Kidney (tissue), 14 donors: ENCODE data around the gene SCFD2. TPM values are rescaled to one million over a fixed set of nuclear protein-coding genes. Genes with fewer than 3 reads are reported as not detected.

ENCODE experiments used
- DNase-seq, 5 donors: peaks; one replicate each; pipeline ENCODE4 v3.0.0-alpha.2; 2013 to 2020
- FAIRE-seq: peaks from 2 replicates; lab custom pipeline; 2012; peaks lifted over from hg19 to GRCh38; lab: Jason Lieb, UNC
- H3K27ac ChIP-seq, 2 donors: one replicate each; pipeline ENCODE4 v1.7.0; 2013; ENCODE audit warnings: low read depth in 2 of 2, low read length in 2 of 2, inconsistent platforms in 1 of 2
- H3K27me3 ChIP-seq: one replicate; pipeline ENCODE4 v1.7.1; 2013; ENCODE audit warnings: low read length, inconsistent platforms; ENCODE audit not compliant: control insufficient read depth, insufficient read depth
- H3K36me3 ChIP-seq, 3 donors: one replicate each; pipeline versions ENCODE4 v1.7.0 to v1.7.1; 2013; ENCODE audit warnings: low read length in 3 of 3, control low read depth in 1 of 3, inconsistent platforms in 1 of 3; ENCODE audit not compliant: insufficient read depth in 3 of 3, control insufficient read depth in 2 of 3
- H3K4me1 ChIP-seq, 3 donors: one replicate each; pipeline versions ENCODE4 v1.7.0 to v1.7.1; 2013; ENCODE audit warnings: low read length in 3 of 3, inconsistent platforms in 1 of 3, low read depth in 1 of 3; ENCODE audit not compliant: control insufficient read depth in 2 of 3, insufficient read depth in 2 of 3
- H3K4me3 ChIP-seq, 3 donors: one replicate each; pipeline versions ENCODE4 v1.7.0 to v1.8.1; 2013; ENCODE audit warnings: low read length in 3 of 3, control low read depth in 1 of 3, inconsistent platforms in 1 of 3
- H3K9ac ChIP-seq, 3 donors: one replicate each; pipeline versions ENCODE4 v1.7.0 to v1.7.1; 2013; ENCODE audit warnings: low read length in 3 of 3, control low read depth in 1 of 3, inconsistent platforms in 1 of 3
- H3K9me3 ChIP-seq, 3 donors: one replicate each; pipeline versions ENCODE4 v1.7.0 to v1.7.1; 2013; ENCODE audit warnings: low read length in 3 of 3, control low read depth in 1 of 3, inconsistent platforms in 1 of 3; ENCODE audit not compliant: control insufficient read depth in 2 of 3, insufficient read depth in 1 of 3
- CTCF ChIP-seq: IDR thresholded peaks from 3 replicates; pipeline ENCODE4 v1.5.1; 2012; ENCODE audit warnings: mild to moderate bottlenecking, moderate library complexity, borderline replicate concordance; ENCODE audit not compliant: insufficient read depth; ENCODE audit errors: extremely low read depth
- intact Hi-C: fragments of 100-400 bp; cut with DNase I; formaldehyde crosslinking; loops from one replicate; pipeline ENCODE4 v1.11.1; 2022
- polyA plus RNA-seq: library from polyadenylated mRNA; stranded (reverse); fragments of 350-450 nt; fragmentation: Illumina TruSeq; extraction: RNeasy Lipid Tissue Mini Kit (QIAGEN cat#74804); gene quantifications from one replicate; pipeline ENCODE4 v1.2.3, GENCODE V29; 2014; ENCODE audit warnings: low read depth, low replicate concordance; ENCODE audit not compliant: insufficient read depth
- total RNA-seq: library from RNA; stranded (reverse); fragmentation: NEBNext Ultra II Directional; extraction: Animal tissue kit (Norgen Biotek cat#: 25700); gene quantifications from one replicate; pipeline ENCODE4 v1.2.1, GENCODE V29; 2021
- donor health status: control.
- donor health status: control.
- donor health status: control.
- donor health status: control.
- donor health status: control.
- donor health status: DM: yes; HTN: yes; CAD: no.
- donor health status: Normal renal cell carcinoma (clear cell type).

Gene SCFD2
- total and polyA plus RNA-seq, 2 donors from 2014 or later: 6.1 to 20.8 TPM

GRCh38 chr4:52843351-52843750 is 522.5 kb downstream of the SCFD2 start:
- H3K9me3 ChIP-seq: no peaks in the 10 kb centered on the region
- H3K27ac ChIP-seq: no peak overlapping the region
- H3K27me3 ChIP-seq: no peaks in the 10 kb centered on the region
- intact Hi-C loops: no loop called here
- no peak overlapping the region for H3K4me3 ChIP-seq
- H3K36me3 ChIP-seq: no peaks in the 10 kb centered on the region
- DNase-seq (no peak), FAIRE-seq (no peak)
- no peak for TF ChIP-seq CTCF
- peaks cover 3 to 18% (median 8%) of the 10 kb centered on the region in 3 donors for H3K4me1 ChIP-seq
- H3K9ac ChIP-seq: no peak overlapping the region

- intact Hi-C loops: no loop called here
- FAIRE-seq: no peak
- Histone ChIP-seq H3K36me3 (no peaks in the 10 kb centered on the region), H3K9me3 (no peaks in the 10 kb centered on the region), H3K27ac (no peak overlapping the region), H3K4me1 (peaks cover 3 to 16% (median 10%) of the 10 kb centered on the region in 3 donors), H3K27me3 (no peaks in the 10 kb centered on the region), H3K9ac (no peak overlapping the region), H3K4me3 (no peak overlapping the region)
- peak in 1 of 5 donors; percentile 51 for DNase-seq
- TF ChIP-seq CTCF: no peak
Observed at GRCh38 chr4:52842792-52843191, 523.1 kb downstream of the SCFD2 start.

DNA sequence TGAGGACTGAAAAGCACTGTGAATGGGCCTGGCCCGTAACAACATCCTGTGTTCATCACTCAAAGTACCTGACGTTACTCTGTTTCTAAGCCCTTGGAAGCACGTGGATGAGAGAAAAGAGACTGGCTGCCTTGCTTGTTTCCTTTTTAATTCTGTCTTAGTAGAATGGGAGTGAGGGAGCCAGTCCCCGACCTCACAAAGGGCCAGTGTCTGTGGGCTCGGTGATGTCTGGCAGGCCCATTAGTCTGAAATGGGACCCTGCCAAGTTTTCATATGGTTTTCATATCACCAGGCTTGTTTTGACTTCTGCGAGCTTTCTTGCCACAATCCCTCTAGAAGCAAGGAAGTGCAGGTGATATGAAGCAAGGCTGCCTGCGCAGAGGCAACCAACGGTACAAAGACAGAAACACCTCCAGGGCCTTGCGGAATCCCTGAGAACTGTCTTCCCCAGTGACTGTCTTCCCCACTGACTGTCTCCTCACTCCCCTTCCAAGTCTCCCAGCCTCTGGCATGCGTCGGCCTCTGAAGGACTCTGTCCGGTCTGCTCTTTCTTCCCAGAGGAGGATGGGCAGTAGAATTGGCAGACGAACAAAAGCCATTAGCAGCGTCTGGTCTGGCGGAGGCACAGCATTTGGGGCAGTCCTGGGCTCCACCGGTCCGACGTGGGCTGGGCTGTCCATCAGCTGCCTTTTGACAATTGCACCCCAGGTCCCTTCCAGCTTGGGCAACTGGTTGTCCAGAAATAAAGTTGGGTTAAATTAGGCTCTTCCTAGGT is 524.0 kb downstream of the SCFD2 start:
- no peak overlapping the region for H3K27ac ChIP-seq
- no peak for FAIRE-seq
- intact Hi-C loops: no loop called here

More for the DNA sequence above, 524.0 kb downstream of the SCFD2 start:
- peaks cover 3 to 13% (median 10%) of the 10 kb centered on the region in 3 donors for H3K4me1 ChIP-seq
- H3K9me3 ChIP-seq: no peaks in the 10 kb centered on the region
- TF ChIP-seq CTCF: no peak
- DNase-seq: peak in 1 of 5 donors; percentile 13
- no peak overlapping the region for H3K4me3 ChIP-seq
- H3K36me3 ChIP-seq: no peaks in the 10 kb centered on the region
- H3K9ac ChIP-seq: no peak overlapping the region
- no peaks in the 10 kb centered on the region for H3K27me3 ChIP-seq
